Thymus (tissue), 11 donors: ENCODE results near the gene IFITM5. TPM values are rescaled to one million over a fixed set of nuclear protein-coding genes. Genes with fewer than 3 reads are reported as not detected.

Experiments used
- DNase-seq, 9 donors: peaks; one replicate each; pipeline ENCODE4 v3.0.0-alpha.2; 2013; ENCODE audit warnings: low spot score in 9 of 9, low read depth in 6 of 9, missing footprints in 1 of 9
- H3K27ac ChIP-seq, 2 donors: one replicate each; pipeline ENCODE4 v1.5.1; 2013; ENCODE audit warnings: control low read depth in 1 of 2, low read depth in 1 of 2, low read length in 1 of 2, mild to moderate bottlenecking in 1 of 2, moderate library complexity in 1 of 2
- H3K27me3 ChIP-seq, 2 donors: one replicate each; pipeline ENCODE4 v1.5.1; 2013; ENCODE audit warnings: low read length in 1 of 2; ENCODE audit not compliant: control insufficient read depth in 2 of 2, insufficient read depth in 1 of 2
- H3K36me3 ChIP-seq, 2 donors: one replicate each; pipeline ENCODE4 v1.5.1; 2013; ENCODE audit warnings: low read length in 1 of 2, mild to moderate bottlenecking in 1 of 2, moderate library complexity in 1 of 2; ENCODE audit not compliant: control insufficient read depth in 2 of 2, insufficient read depth in 2 of 2
- H3K4me1 ChIP-seq, 2 donors: one replicate each; pipeline ENCODE4 v1.5.1; 2013; ENCODE audit warnings: low read length in 2 of 2; ENCODE audit not compliant: control insufficient read depth in 2 of 2, insufficient read depth in 2 of 2
- H3K4me3 ChIP-seq, 2 donors: one replicate each; pipeline ENCODE4 v1.5.1; 2013; ENCODE audit warnings: low read length in 2 of 2, control low read depth in 1 of 2, mild to moderate bottlenecking in 1 of 2
- H3K9me3 ChIP-seq, 2 donors: one replicate each; pipeline ENCODE4 v1.5.1; 2013; ENCODE audit warnings: low read length in 1 of 2, mild to moderate bottlenecking in 1 of 2; ENCODE audit not compliant: control insufficient read depth in 2 of 2, insufficient read depth in 1 of 2
- WGBS: extraction: QIAGEN DNeasy Blood & Tissue Kit; methylation state at CpG from one replicate; pipeline ENCODE4 v1.1.7; 2013; 5-methylcytosine and 5-hydroxymethylcytosine counted together
- polyA plus RNA-seq: library from polyadenylated mRNA; stranded (reverse); fragments of 200-250 nt; gene quantifications from one replicate; pipeline ENCODE4 v1.2.3, GENCODE V29; 2013
- total RNA-seq: library from RNA; stranded (reverse); fragments of 120-200 nt; gene quantifications from one replicate; pipeline ENCODE4 v1.2.4, GENCODE V29; 2013
- donor health status: healthy.

Gene IFITM5
- total and polyA plus RNA-seq, 2 donors, result 0.25 TPM; not detected in 1

GRCh38 chr11:252666-253065 lies 46.7 kb downstream of the IFITM5 start:
- no peak overlapping the region for H3K4me3 ChIP-seq
- DNase-seq, result no peak
- no peak overlapping the region for H3K27ac ChIP-seq
- WGBS, result 96% methylated on average over 8 of the region's 8 CpGs
- H3K9me3 ChIP-seq, result no peaks in the 10 kb centered on the region
- peaks cover 53 to 58% of the 10 kb centered on the region in 2 donors for H3K36me3 ChIP-seq
- peaks cover 0 to 2% of the 10 kb centered on the region in 2 donors for H3K27me3 ChIP-seq
- H3K4me1 ChIP-seq, result peaks cover 0 to 9% of the 10 kb centered on the region in 2 donors

- peaks cover 0 to 5% of the 10 kb centered on the region in 2 donors for H3K4me1 ChIP-seq
- H3K27ac ChIP-seq, result no peak overlapping the region
- DNase-seq, result peak in 1 of 9 donors; percentile 20
- H3K36me3 ChIP-seq, result peaks cover 61 to 68% of the 10 kb centered on the region in 2 donors
- no peak overlapping the region for H3K4me3 ChIP-seq
- H3K27me3 ChIP-seq, result no peaks in the 10 kb centered on the region
- WGBS, result 87% methylated on average over 10 of the region's 10 CpGs
- no peaks in the 10 kb centered on the region for H3K9me3 ChIP-seq
Measured at GRCh38 chr11:251550-251949, 47.8 kb downstream of the IFITM5 start.

GRCh38 chr11:250740-251299 lies 48.5 kb downstream of the IFITM5 start:
- WGBS, result 83% methylated on average over 10 of the region's 10 CpGs

GRCh38 chr11:250274-250673 lies 49.1 kb downstream of the IFITM5 start:
- no peaks in the 10 kb centered on the region for H3K9me3 ChIP-seq
- 95% methylated on average over 5 of the region's 5 CpGs for WGBS
- peaks cover 71 to 81% of the 10 kb centered on the region in 2 donors for H3K36me3 ChIP-seq
- H3K4me1 ChIP-seq, result peaks cover 0 to 5% of the 10 kb centered on the region in 2 donors
- no peak overlapping the region for H3K4me3 ChIP-seq
- H3K27me3 ChIP-seq, result no peaks in the 10 kb centered on the region
- H3K27ac ChIP-seq, result no peak overlapping the region
- no peak for DNase-seq

More at GRCh38 chr11:250740-251299, 48.5 kb downstream of the IFITM5 start:
- Histone ChIP-seq H3K27me3 (no peaks in the 10 kb centered on the region), H3K4me3 (no peak overlapping the region), H3K9me3 (no peaks in the 10 kb centered on the region), H3K36me3 (peaks cover 69 to 75% of the 10 kb centered on the region in 2 donors), H3K4me1 (peaks cover 0 to 5% of the 10 kb centered on the region in 2 donors), H3K27ac (peak overlapping the region; percentile 26 to 60)
- peak in 7 of 9 donors; percentile 40 to 83 (median 57) for DNase-seq

DNA sequence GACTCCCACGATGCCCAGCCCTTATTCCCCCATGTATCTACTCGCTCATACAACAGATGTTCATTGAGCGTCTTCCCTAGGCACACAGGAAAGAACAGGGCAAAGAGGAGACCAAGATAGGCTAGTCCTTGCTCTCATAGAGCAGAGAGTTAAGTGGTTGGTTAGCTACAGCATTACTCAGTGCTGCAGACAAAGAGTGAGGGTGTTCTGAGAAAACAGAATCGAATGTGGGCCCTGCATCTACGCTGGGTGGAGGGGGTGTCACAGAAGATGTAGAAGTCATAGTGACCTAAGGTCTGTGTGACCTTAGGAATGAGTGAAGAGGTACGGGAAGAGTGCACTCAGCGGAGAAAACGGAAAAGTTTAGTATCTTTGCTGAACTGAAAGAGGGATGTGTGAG lies 50.3 kb downstream of the IFITM5 start:
- H3K36me3 ChIP-seq, result peaks cover 80 to 92% of the 10 kb centered on the region in 2 donors
- H3K27me3 ChIP-seq, result no peaks in the 10 kb centered on the region
- H3K27ac ChIP-seq, result no peak overlapping the region
- WGBS, result 84% methylated on average over 8 of the region's 8 CpGs
- no peak overlapping the region for H3K4me3 ChIP-seq
- no peak for DNase-seq
- peaks cover 0 to 5% of the 10 kb centered on the region in 2 donors for H3K4me1 ChIP-seq
- H3K9me3 ChIP-seq, result no peaks in the 10 kb centered on the region

Other genes starting within 250 kb of the IFITM5 start
- gene SCGB1C1, start 106.4 kb downstream of the IFITM5 start, total RNA-seq, result not detected
- 0.34 TPM for gene SCGB1C1, start 106.4 kb downstream of the IFITM5 start, polyA plus RNA-seq
- gene BET1L, start 92.1 kb downstream of the IFITM5 start, total RNA-seq, result 9.3 TPM
- gene BET1L, start 92.1 kb downstream of the IFITM5 start, polyA plus RNA-seq, result 27.7 TPM
- gene RIC8A, start 91.8 kb downstream of the IFITM5 start, total RNA-seq, result 59.1 TPM
- 54.7 TPM for gene RIC8A, start 91.8 kb downstream of the IFITM5 start, polyA plus RNA-seq
- gene SIRT3, start 63.2 kb downstream of the IFITM5 start, total RNA-seq, result 6.5 TPM
- gene SIRT3, start 63.2 kb downstream of the IFITM5 start, polyA plus RNA-seq, result 38.3 TPM
- gene PSMD13, start 62.5 kb downstream of the IFITM5 start, total RNA-seq, result 134 TPM
- 192 TPM for gene PSMD13, start 62.5 kb downstream of the IFITM5 start, polyA plus RNA-seq
- gene NLRP6, start 21.1 kb downstream of the IFITM5 start, total RNA-seq, result 0.90 TPM
- 2.2 TPM for gene NLRP6, start 21.1 kb downstream of the IFITM5 start, polyA plus RNA-seq
- 73.7 TPM for gene PGGHG, start 10.4 kb downstream of the IFITM5 start, total RNA-seq
- 900 TPM for gene PGGHG, start 10.4 kb downstream of the IFITM5 start, polyA plus RNA-seq
- gene IFITM2, start 8.3 kb upstream of the IFITM5 start, total RNA-seq, result 305 TPM
- 467 TPM for gene IFITM2, start 8.3 kb upstream of the IFITM5 start, polyA plus RNA-seq
- 206 TPM for gene IFITM1, start 14.5 kb upstream of the IFITM5 start, total RNA-seq
- 463 TPM for gene IFITM1, start 14.5 kb upstream of the IFITM5 start, polyA plus RNA-seq
- 48.1 TPM for gene IFITM3, start 21.3 kb upstream of the IFITM5 start, total RNA-seq
- gene IFITM3, start 21.3 kb upstream of the IFITM5 start, polyA plus RNA-seq, result 636 TPM
- gene B4GALNT4, start 70.0 kb upstream of the IFITM5 start, total RNA-seq, result 3.5 TPM
- 6.1 TPM for gene B4GALNT4, start 70.0 kb upstream of the IFITM5 start, polyA plus RNA-seq
- 7.7 TPM for gene PKP3, start 94.7 kb upstream of the IFITM5 start, total RNA-seq
- 26.5 TPM for gene PKP3, start 94.7 kb upstream of the IFITM5 start, polyA plus RNA-seq
- gene SIGIRR, start 115.5 kb upstream of the IFITM5 start, total RNA-seq, result 39.4 TPM
- gene SIGIRR, start 115.5 kb upstream of the IFITM5 start, polyA plus RNA-seq, result 153 TPM
- 26.3 TPM for gene ANO9, start 142.5 kb upstream of the IFITM5 start, total RNA-seq
- gene ANO9, start 142.5 kb upstream of the IFITM5 start, polyA plus RNA-seq, result 114 TPM
- 12.1 TPM for gene PTDSS2, start 150.8 kb upstream of the IFITM5 start, total RNA-seq
- 24.1 TPM for gene PTDSS2, start 150.8 kb upstream of the IFITM5 start, polyA plus RNA-seq
- gene RNH1, start 207.7 kb upstream of the IFITM5 start, total RNA-seq, result 79.2 TPM
- 114 TPM for gene RNH1, start 207.7 kb upstream of the IFITM5 start, polyA plus RNA-seq
- gene HRAS, start 236.1 kb upstream of the IFITM5 start, total RNA-seq, result 44.1 TPM
- gene HRAS, start 236.1 kb upstream of the IFITM5 start, polyA plus RNA-seq, result 145 TPM
- 0.47 TPM for gene LRRC56, start 238.0 kb upstream of the IFITM5 start, total RNA-seq
- 2.4 TPM for gene LRRC56, start 238.0 kb upstream of the IFITM5 start, polyA plus RNA-seq